GM12874 (cell line): ENCODE results near the gene USE1.

Experiments used
- CTCF ChIP-seq: IDR thresholded peaks from 2 replicates; pipeline ENCODE4 v1.5.1; 2011; ENCODE audit warnings: low read depth, mild to moderate bottlenecking, control low read depth, low read length, moderate library complexity; ENCODE audit not compliant: insufficient read depth

Gene USE1

GRCh38 chr19:17259118-17259780, 44.1 kb downstream of the USE1 start:
- no peak for TF ChIP-seq CTCF

- no peak for TF ChIP-seq CTCF
Observed at GRCh38 chr19:17259934-17260333, 44.8 kb downstream of the USE1 start.

- TF ChIP-seq CTCF = peak; percentile 98
Observed at GRCh38 chr19:17260842-17261325, 45.7 kb downstream of the USE1 start.

- no peak for TF ChIP-seq CTCF
Observed at GRCh38 chr19:17262557-17262956, 47.4 kb downstream of the USE1 start.

- no peak for TF ChIP-seq CTCF
Observed at GRCh38 chr19:17263712-17264640, 48.8 kb downstream of the USE1 start.

- no peak for TF ChIP-seq CTCF
Observed at GRCh38 chr19:17264641-17264979, 49.5 kb downstream of the USE1 start, which contains the start of gene USHBP1. Gene USHBP1, minus strand, starts transcription at chr19:17264745. Its CDS starts 446 bp downstream, at chr19:17264299.

GRCh38 chr19:17266026-17266425, 50.9 kb downstream of the USE1 start:
- TF ChIP-seq CTCF = no peak
